GM23338 (cell line): ENCODE results near the gene HPX. TPM values are rescaled to one million over a fixed set of nuclear protein-coding genes. Genes with fewer than 3 reads are reported as not detected.

Experiments used
- ATAC-seq: fragments of 200-7000 bp; cut with Tn5 transposase; 3 replicates; pipeline ENCODE4 v1.9.1; 2020
- DNase-seq: peaks from one replicate; pipeline ENCODE4 v3.0.0-alpha.2; 2015; ENCODE audit warnings: low spot score
- H2AFZ ChIP-seq: fragments of 200-600 bp; sonication (generic); 2 replicates; pipeline ENCODE4 v1.8.0; 2016; ENCODE audit warnings: antibody characterized with exemption, mild to moderate bottlenecking, moderate library complexity
- H3F3A ChIP-seq: fragments of 200-600 bp; sonication (generic); replicated peaks from 2 replicates; pipeline ENCODE4 v1.8.0; 2017; ENCODE audit warnings: antibody characterized with exemption, mixed run types, low read depth
- H3K27ac ChIP-seq: fragments of 200-600 bp; sonication (generic); 2 replicates; pipeline ENCODE4 v1.6.1; 2016; ENCODE audit warnings: low read depth
- H3K27me3 ChIP-seq: fragments of 200-600 bp; sonication (generic); 2 replicates; pipeline ENCODE4 v1.8.0; 2016; ENCODE audit warnings: mild to moderate bottlenecking, mixed run types, moderate library complexity; ENCODE audit not compliant: insufficient read depth
- H3K36me3 ChIP-seq: fragments of 200-600 bp; sonication (generic); 2 replicates; pipeline ENCODE4 v1.8.0; 2016; ENCODE audit warnings: mild to moderate bottlenecking; ENCODE audit not compliant: insufficient read depth
- H3K4me1 ChIP-seq: fragments of 200-600 bp; sonication (generic); 2 replicates; pipeline ENCODE4 v1.8.0; 2016; ENCODE audit warnings: mild to moderate bottlenecking, moderate library complexity; ENCODE audit not compliant: insufficient read depth
- H3K4me2 ChIP-seq: fragments of 200-600 bp; sonication (generic); 2 replicates; pipeline ENCODE4 v1.7.1; 2017; ENCODE audit warnings: mixed run types
- H3K4me3 ChIP-seq: fragments of 200-600 bp; sonication (generic); 2 replicates; pipeline ENCODE4 v1.6.1; 2016; ENCODE audit warnings: mixed run types
- H3K79me2 ChIP-seq: fragments of 200-600 bp; sonication (generic); replicated peaks from 2 replicates; pipeline ENCODE4 v1.8.0; 2017; ENCODE audit warnings: mild to moderate bottlenecking; ENCODE audit not compliant: insufficient read depth
- H3K9me2 ChIP-seq: fragments of 200-600 bp; sonication (generic); 2 replicates; pipeline ENCODE4 v1.8.0; 2017; ENCODE audit not compliant: insufficient read depth
- H4K20me1 ChIP-seq: fragments of 200-600 bp; sonication (generic); replicated peaks from 2 replicates; pipeline ENCODE4 v1.8.0; 2017; ENCODE audit warnings: mild to moderate bottlenecking; ENCODE audit not compliant: insufficient read depth
- H3K27ac Mint-ChIP-seq: 2 replicates; pipeline ENCODE4 v1.8.0; 2020; ENCODE audit warnings: inconsistent platforms, mild to moderate bottlenecking, moderate library complexity, mixed read lengths
- H3K27me3 Mint-ChIP-seq: 3 replicates; pipeline ENCODE4 v1.8.0; 2022; ENCODE audit warnings: low read depth, mild to moderate bottlenecking, moderate library complexity, mixed read lengths, inconsistent platforms; ENCODE audit not compliant: insufficient read depth, poor library complexity
- H3K36me3 Mint-ChIP-seq: 3 replicates; pipeline ENCODE4 v1.8.0; 2021; ENCODE audit warnings: low read depth, mild to moderate bottlenecking, inconsistent platforms, moderate library complexity, mixed read lengths
- H3K4me1 Mint-ChIP-seq: 3 replicates; pipeline ENCODE4 v1.8.0; 2020; ENCODE audit warnings: mild to moderate bottlenecking, inconsistent platforms, mixed read lengths
- H3K4me3 Mint-ChIP-seq: 3 replicates; pipeline ENCODE4 v1.8.0; 2021; ENCODE audit warnings: moderate library complexity, mild to moderate bottlenecking, inconsistent platforms, mixed read lengths
- H3K9me3 Mint-ChIP-seq: 3 replicates; pipeline ENCODE4 v1.8.0; 2020; ENCODE audit warnings: moderate library complexity, mild to moderate bottlenecking, inconsistent platforms, mixed read lengths
- CREB1 ChIP-seq: fragments of 250-450 bp; sonication (Bioruptor Pico); IDR thresholded peaks from 2 replicates; pipeline ENCODE4 v1.5.0; 2020; ENCODE audit warnings: low read depth, mild to moderate bottlenecking, moderate library complexity
- CTCF ChIP-seq, 2 experiments: fragments of 200-600 bp in 1 of 2; sonication (generic) in 1 of 2; conservative IDR thresholded peaks; 2 replicates each; pipeline versions ENCODE4 v1.5.1 to v1.6.1; 2016 to 2017; ENCODE audit warnings: antibody characterized with exemption in 2 of 2, low read depth in 2 of 2, mild to moderate bottlenecking in 2 of 2, moderate library complexity in 1 of 2
- ETS1 ChIP-seq: IDR thresholded peaks from 2 replicates; pipeline ENCODE4 v1.6.1; 2016; ENCODE audit warnings: antibody characterized with exemption
- EZH2 ChIP-seq: fragments of 200-600 bp; sonication (generic); IDR thresholded peaks from one replicate; pipeline ENCODE4 v1.8.0; 2017; ENCODE audit warnings: antibody characterized with exemption, mild to moderate bottlenecking, low read depth; ENCODE audit not compliant: unreplicated experiment
- EZH2phosphoT487 ChIP-seq: fragments of 200-600 bp; sonication (generic); IDR thresholded peaks from one replicate; pipeline ENCODE4 v1.8.1; 2018; ENCODE audit warnings: antibody characterized with exemption; ENCODE audit not compliant: unreplicated experiment
- JUNB ChIP-seq: IDR thresholded peaks from one replicate; pipeline ENCODE4 v1.6.1; 2016; ENCODE audit warnings: antibody characterized with exemption; ENCODE audit not compliant: unreplicated experiment
- NANOG ChIP-seq: IDR thresholded peaks from 2 replicates; pipeline ENCODE4 v1.6.1; 2016; ENCODE audit warnings: antibody characterized with exemption, borderline replicate concordance
- POLR2AphosphoS5 ChIP-seq: IDR thresholded peaks from 2 replicates; pipeline ENCODE4 v1.6.1; 2016; ENCODE audit warnings: antibody characterized with exemption, low read depth
- REST ChIP-seq: IDR thresholded peaks from one replicate; pipeline ENCODE4 v1.6.1; 2018; ENCODE audit warnings: antibody characterized with exemption; ENCODE audit not compliant: unreplicated experiment
- STAT1 ChIP-seq: IDR thresholded peaks from one replicate; pipeline ENCODE4 v1.6.1; 2016; ENCODE audit warnings: antibody characterized with exemption; ENCODE audit not compliant: unreplicated experiment
- ZNF114 ChIP-seq: fragments of 250-450 bp; sonication (Bioruptor Pico); IDR thresholded peaks from 2 replicates; pipeline ENCODE4 v1.5.0; 2020; ENCODE audit warnings: mild to moderate bottlenecking, moderate library complexity
- ZNF331 ChIP-seq: fragments of 250-450 bp; sonication (Bioruptor Pico); IDR thresholded peaks from 2 replicates; pipeline ENCODE4 v1.5.0; 2020; ENCODE audit warnings: low read depth, mild to moderate bottlenecking, moderate library complexity
- ZNF462 ChIP-seq: fragments of 250-450 bp; sonication (Bioruptor Pico); IDR thresholded peaks from 2 replicates; pipeline ENCODE4 v1.5.0; 2020; ENCODE audit warnings: mild to moderate bottlenecking, moderate library complexity
- polyA plus RNA-seq: library from polyadenylated mRNA; unstranded; fragments of >200 nt; fragmentation: Nextera tagmentation; extraction: Ambion mirVana; gene quantifications from 2 replicates; pipeline ENCODE4 v1.2.1, GENCODE V29; 2016
- total RNA-seq: library from RNA; depleted of rRNA; stranded (reverse); fragments of >200 nt; shearing (Covaris generic); gene quantifications from 2 replicates; pipeline ENCODE4 v1.2.3, GENCODE V29; 2014

Gene HPX
- total and polyA plus RNA-seq, 2 experiments from 2014 or later = 0.47 to 0.63 TPM

- Mint-ChIP-seq H3K27ac (no peak overlapping the region), H3K9me3 (no peaks in the 10 kb centered on the region; the same call in 2 of the 3 replicates), H3K4me1 (no peaks in the 10 kb centered on the region), H3K27me3 (peaks cover 2% of the 10 kb centered on the region), H3K36me3 (peaks cover 3% of the 10 kb centered on the region; the same call in 1 of the 3 replicates), H3K4me3 (no peak overlapping the region)
- ATAC-seq (no peak), DNase-seq (no peak)
- H4K20me1 ChIP-seq = peaks cover 6% of the 10 kb centered on the region; the same call in 1 of the 2 replicates
- no peak overlapping the region for H2AFZ ChIP-seq
- H3K36me3 ChIP-seq = peaks cover 15% of the 10 kb centered on the region; the same call in 1 of the 2 replicates
- no peaks in the 10 kb centered on the region for H3K4me1 ChIP-seq
- no peaks in the 10 kb centered on the region for H3K27me3 ChIP-seq
- 0 out of 2 replicates have a peak, but pooled peaks cover 4% of the 10 kb centered on the region for H3K79me2 ChIP-seq
- H3K4me2 ChIP-seq = no peak overlapping the region
- no peaks in the 10 kb centered on the region for H3K9me2 ChIP-seq
- no peak overlapping the region for H3K27ac ChIP-seq
- H3K4me3 ChIP-seq = no peak overlapping the region
- no peak for TF ChIP-seq STAT1
- TF ChIP-seq ZNF462 = no peak
- no peak for TF ChIP-seq EZH2phosphoT487
- TF ChIP-seq ETS1 = no peak
- no peak for TF ChIP-seq REST
- no peak for TF ChIP-seq CTCF (conservative IDR thresholded peaks at IDR 0.05; ENCODE audit: low read depth in 2 of 2)
- TF ChIP-seq ZNF114 = no peak
- no peak for TF ChIP-seq EZH2
- no peak for TF ChIP-seq NANOG
- no peak for TF ChIP-seq POLR2AphosphoS5
- no peak for TF ChIP-seq JUNB
- TF ChIP-seq CREB1 (CRISPR knock-in tag) = no peak
- TF ChIP-seq ZNF331 (CRISPR knock-in tag) = no peak
- no peaks in the 10 kb centered on the region for H3F3A ChIP-seq
Measured at GRCh38 chr11:6489306-6489705, 48.5 kb upstream of the HPX start.
